ENCODE results near the gene INPP5D.

Gene INPP5D

GRCh38 chr2:233247744-233248143, 187.6 kb downstream of the INPP5D start:
- H3K27ac ChIP-seq, result peak overlapping the region; percentile 79
- DNase-seq (ENCODE audit: low read depth, low spot score), result peak; percentile 97

- no peak overlapping the region for H3K27ac ChIP-seq
- DNase-seq (ENCODE audit: low read depth, low spot score), result no peak
These were observed 188.9 kb downstream of the INPP5D start for GRCh38 chr2:233248999-233249398.

- no peak overlapping the region for H3K27ac ChIP-seq
- DNase-seq (ENCODE audit: low read depth, low spot score), result no peak
These were observed 190.4 kb downstream of the INPP5D start for GRCh38 chr2:233250568-233250967.

- peak overlapping the region; percentile 83 for H3K27ac ChIP-seq
- no peak for DNase-seq (ENCODE audit: low read depth, low spot score)
These were observed 190.8 kb downstream of the INPP5D start for GRCh38 chr2:233250985-233251305.

GRCh38 chr2:233251306-233252116, 191.4 kb downstream of the INPP5D start, which contains the start of gene ATG16L1:
Gene ATG16L1 (plus strand): TSS chr2:233251673. CDS start chr2:233251828, 155 bp downstream.
- H3K27ac ChIP-seq, result peak within 1 kb of the TSS; percentile 83
- peak; percentile 82 for DNase-seq (ENCODE audit: low read depth, low spot score)

- no peak for DNase-seq (ENCODE audit: low read depth, low spot score)
These were observed 192.1 kb downstream of the INPP5D start for GRCh38 chr2:233252227-233252626.

GRCh38 chr2:233255151-233255550, 195.0 kb downstream of the INPP5D start:
- no peak for DNase-seq (ENCODE audit: low read depth, low spot score)
- no peak overlapping the region for H3K27ac ChIP-seq

More at GRCh38 chr2:233252227-233252626, 192.1 kb downstream of the INPP5D start:
- H3K27ac ChIP-seq, result peak overlapping the region; percentile 83

- no peak for DNase-seq (ENCODE audit: low read depth, low spot score)
- no peak overlapping the region for H3K27ac ChIP-seq
These were observed 195.9 kb downstream of the INPP5D start for GRCh38 chr2:233256048-233256447.
